Transverse colon (tissue), 4 donors: Measurements from ENCODE around the gene GNB1L.

Experiments
- CTCF ChIP-seq, 5 experiments: fragments of 200-600 bp in 3 of 5; fragments of 450-650 bp in 2 of 5; sonication (generic) in 3 of 5; IDR thresholded peaks; 1 replicate in 2 of 5; 2 replicates in 3 of 5; pipeline ENCODE4 v1.5.1; 2016 to 2017; ENCODE audit warnings: antibody characterized with exemption in 5 of 5, inconsistent platforms in 3 of 5, mild to moderate bottlenecking in 2 of 5, moderate library complexity in 1 of 5
- EP300 ChIP-seq: sonication (generic); formaldehyde crosslinking; IDR thresholded peaks from one replicate; pipeline ENCODE4 v1.6.1; 2017; ENCODE audit warnings: antibody characterized with exemption, low read depth
- POLR2A ChIP-seq: fragments of 450-650 bp; IDR thresholded peaks from one replicate; pipeline ENCODE4 v1.6.1; 2016; ENCODE audit warnings: antibody characterized with exemption, mild to moderate bottlenecking, moderate library complexity
- POLR2AphosphoS5 ChIP-seq, 3 donors: sonication (generic); formaldehyde crosslinking; IDR thresholded peaks; one replicate each; pipeline ENCODE4 v1.6.1; 2016; ENCODE audit warnings: antibody characterized with exemption in 3 of 3

GRCh38 chr22:19871845-19872778 is 17.4 kb upstream of the GNB1L start:
- TF ChIP-seq CTCF (IDR thresholded peaks at IDR 0.05) (no peak), POLR2AphosphoS5 (IDR thresholded peaks at IDR 0.05) (no peak), POLR2A (no peak), EP300 (no peak)
